SU-DHL-6 (cell line): Measurements from ENCODE around the gene CADM1.

ENCODE experiments used
- CTCF ChIP-seq: fragments of 200-600 bp; sonication (generic); IDR thresholded peaks from one replicate; pipeline ENCODE4 v1.5.1; 2017; ENCODE audit warnings: antibody characterized with exemption, mild to moderate bottlenecking, low read length, moderate library complexity; ENCODE audit not compliant: insufficient read depth, poor library complexity, severe bottlenecking
- EZH2phosphoT487 ChIP-seq: fragments of 200-600 bp; sonication (generic), shearing (Covaris generic); conservative IDR thresholded peaks from 2 replicates; pipeline ENCODE4 v1.6.1; 2018; ENCODE audit warnings: mild to moderate bottlenecking, antibody characterized with exemption, low read length, moderate library complexity, mixed read lengths

GRCh38 chr11:115168686-115169085, 335.5 kb downstream of the CADM1 start:
- no peak for TF ChIP-seq CTCF
- no peak for TF ChIP-seq EZH2phosphoT487
